Activated naive CD8-positive, alpha-beta T cell treated with anti-CD3 and anti-CD28 coated beads for 36 hours (primary cell): ENCODE data around the gene ARHGAP6. TPM values are rescaled to one million over a fixed set of nuclear protein-coding genes. Genes with fewer than 3 reads are reported as not detected.

ENCODE experiments used
- DNase-seq: peaks from one replicate; pipeline ENCODE4 v3.0.0; 2021
- H3K27ac Mint-ChIP-seq: one replicate; pipeline ENCODE4 v1.8.0; 2022; ENCODE audit warnings: mild to moderate bottlenecking, moderate library complexity, mixed read lengths
- H3K27me3 Mint-ChIP-seq: one replicate; pipeline ENCODE4 v1.8.0; 2022; ENCODE audit warnings: mild to moderate bottlenecking, mixed read lengths
- H3K36me3 Mint-ChIP-seq: one replicate; pipeline ENCODE4 v1.8.0; 2021; ENCODE audit warnings: mild to moderate bottlenecking, mixed read lengths
- H3K4me1 Mint-ChIP-seq: one replicate; pipeline ENCODE4 v1.8.0; 2021; ENCODE audit warnings: mixed read lengths
- H3K4me3 Mint-ChIP-seq: one replicate; pipeline ENCODE4 v1.8.0; 2022; ENCODE audit warnings: mild to moderate bottlenecking, moderate library complexity, mixed read lengths
- H3K9me3 Mint-ChIP-seq: one replicate; pipeline ENCODE4 v1.8.0; 2022; ENCODE audit warnings: mixed read lengths
- total RNA-seq, 2 experiments: library from RNA; stranded (reverse); gene quantifications; one replicate each; pipeline ENCODE4 v1.2.3, GENCODE V29; 2021

The ARHGAP6 gene
- total RNA-seq, 2 experiments from 2014 or later = not detected

DNA sequence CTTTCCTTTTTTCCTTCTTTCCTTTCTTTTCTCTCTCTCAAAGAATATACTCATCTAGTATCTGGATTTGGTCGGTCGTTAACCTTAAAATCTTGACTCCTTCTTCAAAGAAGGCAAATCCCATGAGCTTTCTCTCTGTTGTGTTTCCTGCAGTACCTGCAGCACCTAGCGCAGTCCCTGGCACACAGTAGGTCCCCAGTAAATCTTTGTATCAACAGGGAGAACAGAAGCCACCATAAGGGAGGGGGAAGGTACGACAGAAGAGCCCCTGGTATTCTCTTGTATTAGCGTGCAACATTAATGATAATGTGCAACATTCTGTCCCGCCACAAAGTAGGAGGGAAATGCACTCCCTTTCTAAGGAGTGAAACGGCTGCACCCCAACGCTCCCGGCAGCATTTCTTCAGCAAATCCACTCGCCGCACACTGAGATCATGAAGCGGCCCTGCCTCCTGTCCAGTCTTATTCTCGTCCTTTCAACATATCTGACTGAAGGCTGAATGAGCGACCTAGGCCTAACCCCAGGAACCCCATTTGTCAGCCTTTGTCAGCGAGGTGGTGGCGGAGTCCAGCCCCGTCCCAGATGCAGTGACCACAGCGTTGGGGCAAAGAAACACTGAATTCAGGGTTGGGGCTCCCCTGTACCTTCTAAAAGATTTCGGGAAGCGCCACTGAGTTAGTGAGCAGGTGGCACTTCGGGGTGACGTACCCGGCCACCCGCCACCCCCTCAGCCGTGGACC lies 238.8 kb downstream of the ARHGAP6 start:
- Mint-ChIP-seq H3K36me3 (no peaks in the 10 kb centered on the region), H3K9me3 (no peaks in the 10 kb centered on the region), H3K27me3 (peaks cover 22% of the 10 kb centered on the region)

DNA sequence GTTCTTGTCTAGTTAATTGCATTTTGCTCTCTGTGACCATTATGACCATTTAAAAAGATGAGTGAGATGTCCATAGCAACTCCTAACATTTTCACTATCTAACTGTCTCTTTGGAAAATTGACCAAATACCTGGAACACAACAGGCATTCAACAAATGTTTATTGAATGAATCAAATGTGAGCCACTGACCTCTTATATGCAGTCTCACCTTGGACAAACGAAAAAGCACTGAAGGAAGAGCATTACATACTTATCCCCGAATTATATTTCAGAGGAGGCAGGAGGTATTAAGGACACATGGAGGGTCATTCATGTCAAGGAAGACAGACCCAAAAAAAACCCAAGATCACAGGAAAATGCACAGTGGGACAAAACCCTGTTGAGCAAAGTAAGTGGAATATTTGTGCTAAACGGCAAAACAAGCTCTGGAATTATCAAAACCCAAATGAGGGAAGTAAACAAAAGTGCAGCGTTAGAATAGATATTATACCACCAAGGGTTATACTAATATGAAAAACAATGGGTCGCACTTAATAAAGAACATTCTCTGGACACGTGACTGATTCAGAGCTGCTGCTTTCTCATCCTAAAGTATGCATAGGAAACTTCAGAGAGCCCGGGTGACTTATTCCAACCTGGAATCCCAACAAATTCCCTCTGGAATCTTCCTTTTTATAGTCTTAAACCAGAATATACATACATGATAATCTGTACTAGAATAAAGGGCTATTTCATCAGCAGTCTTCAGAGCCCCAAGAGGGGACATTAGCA lies 240.6 kb downstream of the ARHGAP6 start:
- Mint-ChIP-seq H3K27me3 (peaks cover 16% of the 10 kb centered on the region), H3K4me3 (no peak overlapping the region), H3K36me3 (no peaks in the 10 kb centered on the region), H3K27ac (no peak overlapping the region), H3K4me1 (peaks cover 1% of the 10 kb centered on the region), H3K9me3 (no peaks in the 10 kb centered on the region)
- DNase-seq = no peak

More for the DNA sequence above, 238.8 kb downstream of the ARHGAP6 start:
- H3K4me3 Mint-ChIP-seq = no peak overlapping the region
- no peak for DNase-seq
- H3K27ac Mint-ChIP-seq = no peak overlapping the region
- peaks cover 1% of the 10 kb centered on the region for H3K4me1 Mint-ChIP-seq

DNA sequence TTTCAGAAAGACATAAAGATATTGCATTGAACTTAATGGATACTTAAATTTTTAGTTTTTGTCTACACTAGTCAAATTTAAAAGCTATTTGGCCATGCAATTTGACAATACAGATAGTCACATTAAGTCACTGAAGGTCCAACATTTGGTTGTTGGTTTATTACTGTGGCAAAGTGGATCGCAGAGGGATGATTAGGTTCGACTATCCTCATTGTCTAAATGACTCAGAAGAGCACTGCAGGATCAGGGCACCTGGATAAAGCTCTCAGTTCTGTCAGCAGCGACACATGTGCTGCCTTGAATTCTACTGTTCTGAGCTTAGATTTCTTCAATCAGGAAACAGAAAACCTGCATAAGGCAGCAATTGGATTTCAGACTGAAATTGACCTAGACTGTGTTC lies 241.8 kb downstream of the ARHGAP6 start:
- no peak overlapping the region for H3K4me3 Mint-ChIP-seq
- H3K4me1 Mint-ChIP-seq = peaks cover 1% of the 10 kb centered on the region
- no peak for DNase-seq
- peaks cover 16% of the 10 kb centered on the region for H3K27me3 Mint-ChIP-seq
- H3K9me3 Mint-ChIP-seq = no peaks in the 10 kb centered on the region
- H3K36me3 Mint-ChIP-seq = no peaks in the 10 kb centered on the region
- no peak overlapping the region for H3K27ac Mint-ChIP-seq

DNA sequence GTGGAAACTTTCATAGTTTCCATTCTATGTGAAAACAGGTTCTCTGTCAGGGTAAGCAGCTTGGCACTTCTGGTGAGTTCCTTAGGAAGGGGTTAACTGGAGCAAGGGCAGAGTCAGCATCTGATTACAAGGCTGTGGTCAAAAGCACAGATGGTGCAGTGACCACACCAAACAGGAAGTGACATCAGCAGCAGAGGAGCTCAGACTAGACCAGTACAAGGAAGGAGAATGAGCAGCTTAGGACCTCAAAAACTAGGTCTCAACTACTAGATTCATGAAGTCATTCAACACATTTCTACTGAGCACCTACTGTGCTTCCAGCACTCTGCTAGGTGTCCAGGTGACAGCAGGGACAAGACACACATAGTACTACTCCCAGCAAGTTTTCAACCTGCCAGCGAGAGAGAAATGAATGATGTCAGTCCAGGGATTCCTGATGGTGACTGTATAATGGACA lies 242.3 kb downstream of the ARHGAP6 start:
- Mint-ChIP-seq H3K27ac (peak overlapping the region; percentile 58), H3K9me3 (no peaks in the 10 kb centered on the region), H3K27me3 (peaks cover 16% of the 10 kb centered on the region), H3K36me3 (no peaks in the 10 kb centered on the region), H3K4me3 (no peak overlapping the region), H3K4me1 (peaks cover 1% of the 10 kb centered on the region)
- DNase-seq = no peak

DNA sequence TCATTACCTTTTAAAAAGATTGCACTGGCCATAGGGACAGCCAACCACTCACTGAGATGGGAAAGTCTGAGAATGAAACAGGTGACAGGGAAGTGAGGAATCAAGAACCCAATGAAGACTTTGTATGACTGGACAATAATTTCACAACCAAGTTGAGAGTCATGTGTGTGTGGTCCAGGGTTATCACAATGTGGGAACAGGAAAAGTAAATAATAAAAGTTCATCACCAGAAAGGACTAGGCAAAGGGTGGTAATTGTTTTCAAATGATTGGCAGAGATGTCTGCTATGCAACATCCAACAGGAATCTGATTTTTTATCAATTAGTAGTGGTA lies 243.2 kb downstream of the ARHGAP6 start:
- Mint-ChIP-seq H3K27ac (no peak overlapping the region), H3K27me3 (peaks cover 12% of the 10 kb centered on the region), H3K36me3 (no peaks in the 10 kb centered on the region), H3K4me3 (no peak overlapping the region), H3K4me1 (peaks cover 1% of the 10 kb centered on the region), H3K9me3 (no peaks in the 10 kb centered on the region)
- no peak for DNase-seq

DNA sequence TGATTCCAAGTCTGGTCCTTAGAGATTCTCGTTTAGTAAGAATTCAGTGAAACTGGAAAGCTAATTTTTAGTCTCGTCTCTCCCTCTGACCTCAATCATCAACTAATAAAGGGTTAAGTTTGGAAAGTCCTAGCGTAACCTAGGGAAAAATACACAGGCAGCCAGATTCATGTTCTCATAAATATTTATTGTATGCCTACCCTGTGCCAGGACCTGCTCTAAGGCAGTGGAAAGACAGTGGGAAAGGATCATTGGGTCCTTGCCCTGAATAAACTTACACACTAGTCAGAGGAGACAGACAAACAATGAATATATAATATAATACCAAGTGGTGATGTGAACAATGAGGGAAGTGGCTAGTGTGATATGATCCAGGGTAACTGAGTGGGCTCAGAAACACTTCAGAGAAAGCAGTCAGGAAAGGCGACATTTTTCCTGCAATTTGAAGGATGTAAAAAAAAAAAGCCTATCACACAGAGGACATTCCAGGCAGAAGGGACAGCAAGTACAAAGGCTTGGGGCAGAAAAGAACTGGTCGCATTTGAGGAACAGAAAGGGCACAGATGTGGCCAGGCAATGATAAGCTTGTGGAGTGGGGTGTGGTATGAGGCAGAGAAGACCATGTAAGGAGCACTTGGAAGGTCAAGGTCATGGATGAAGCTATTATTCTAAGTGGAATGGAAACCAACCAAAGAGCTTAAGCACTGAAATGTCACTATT lies 243.8 kb downstream of the ARHGAP6 start:
- peaks cover 10% of the 10 kb centered on the region for H3K27me3 Mint-ChIP-seq
- H3K4me1 Mint-ChIP-seq = peaks cover 1% of the 10 kb centered on the region
- no peak overlapping the region for H3K4me3 Mint-ChIP-seq
- H3K9me3 Mint-ChIP-seq = no peaks in the 10 kb centered on the region
- no peak for DNase-seq
- H3K36me3 Mint-ChIP-seq = no peaks in the 10 kb centered on the region
- no peak overlapping the region for H3K27ac Mint-ChIP-seq

DNA sequence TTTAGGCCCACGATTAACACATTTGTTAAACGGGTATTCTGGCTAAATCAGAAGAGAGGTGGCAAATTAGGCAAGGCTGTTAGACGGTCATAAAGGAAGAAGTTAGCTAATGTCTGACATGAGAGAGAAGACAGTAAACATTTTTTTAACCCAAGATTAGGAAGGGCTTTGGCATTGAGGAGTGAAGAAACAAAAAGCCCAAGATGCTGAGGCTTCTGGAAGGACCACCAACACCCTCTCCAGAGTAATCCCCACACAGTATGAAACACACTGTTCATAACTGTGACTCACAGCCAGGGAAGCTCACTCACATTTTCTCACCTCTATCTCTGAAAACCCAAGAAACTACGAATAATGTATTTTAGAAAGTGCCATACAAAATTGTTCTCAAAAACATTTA lies 244.9 kb downstream of the ARHGAP6 start:
- H3K9me3 Mint-ChIP-seq = no peaks in the 10 kb centered on the region
- DNase-seq = no peak
- no peaks in the 10 kb centered on the region for H3K4me1 Mint-ChIP-seq

DNA sequence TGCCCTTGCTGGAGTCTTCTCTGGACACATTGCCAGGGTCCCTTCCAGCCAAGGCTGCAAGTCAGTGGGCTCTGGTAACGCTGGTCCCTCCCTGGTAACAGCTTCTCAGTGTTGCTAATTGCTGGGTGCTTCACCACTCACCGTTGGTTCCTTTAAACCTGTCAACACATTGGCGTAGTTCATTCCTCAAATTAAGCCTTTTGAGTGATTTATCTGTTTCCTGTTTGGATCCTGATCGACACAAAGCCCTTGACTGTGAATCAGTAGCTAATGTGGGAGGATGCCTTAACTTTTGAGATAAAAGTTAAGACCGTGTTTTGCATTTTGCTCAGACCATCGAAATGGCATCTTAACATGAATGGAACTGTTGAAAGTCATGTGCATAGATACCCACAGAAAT lies 246.6 kb downstream of the ARHGAP6 start:
- Mint-ChIP-seq H3K4me1 (no peaks in the 10 kb centered on the region), H3K36me3 (no peaks in the 10 kb centered on the region), H3K27ac (no peak overlapping the region), H3K4me3 (no peak overlapping the region), H3K9me3 (no peaks in the 10 kb centered on the region), H3K27me3 (no peaks in the 10 kb centered on the region)
- no peak for DNase-seq

More for the DNA sequence above, 244.9 kb downstream of the ARHGAP6 start:
- H3K4me3 Mint-ChIP-seq = no peak overlapping the region
- H3K27me3 Mint-ChIP-seq = peaks cover 4% of the 10 kb centered on the region
- no peaks in the 10 kb centered on the region for H3K36me3 Mint-ChIP-seq
- H3K27ac Mint-ChIP-seq = no peak overlapping the region

DNA sequence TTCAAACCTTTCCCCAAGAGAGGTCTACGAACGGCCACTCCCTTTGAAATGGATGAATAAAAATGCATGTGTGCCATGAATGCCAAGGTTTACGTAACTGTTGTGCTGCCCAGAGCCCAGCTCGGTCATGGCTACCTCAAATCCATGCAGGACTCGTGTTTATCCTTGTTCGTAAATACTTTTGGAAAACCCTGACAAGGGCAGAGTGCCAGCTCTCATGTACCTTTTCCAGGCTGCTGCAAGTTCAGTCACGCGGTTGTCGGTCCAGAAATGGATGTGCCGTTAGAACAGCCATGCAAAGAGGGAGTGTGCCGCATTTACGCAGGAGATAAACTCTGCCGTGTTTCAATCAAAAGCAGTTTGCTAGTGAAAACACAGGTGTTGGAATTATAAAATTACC lies 249.1 kb downstream of the ARHGAP6 start:
- no peaks in the 10 kb centered on the region for H3K9me3 Mint-ChIP-seq
- H3K4me1 Mint-ChIP-seq = no peaks in the 10 kb centered on the region
- no peak overlapping the region for H3K27ac Mint-ChIP-seq
- H3K36me3 Mint-ChIP-seq = no peaks in the 10 kb centered on the region
- H3K27me3 Mint-ChIP-seq = no peaks in the 10 kb centered on the region
- DNase-seq = no peak
- no peak overlapping the region for H3K4me3 Mint-ChIP-seq

DNA sequence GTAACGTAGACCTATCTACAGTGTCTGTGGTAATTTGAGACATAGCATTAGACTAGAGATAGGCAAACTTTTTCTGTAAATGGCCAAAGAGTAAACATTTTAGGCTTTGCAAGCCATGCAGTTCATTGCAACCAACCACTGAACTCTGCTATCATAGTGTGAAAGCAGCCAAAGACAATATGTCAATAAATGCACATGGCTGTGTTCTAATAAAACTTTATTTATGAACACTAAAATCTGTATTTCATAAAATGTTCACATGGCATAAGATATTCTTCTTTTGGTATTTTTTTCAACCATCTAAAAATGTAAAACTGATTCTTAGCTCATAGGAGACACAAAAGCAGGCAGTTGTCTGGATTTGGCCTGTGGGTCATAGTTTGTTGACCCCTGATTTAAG lies 251.6 kb downstream of the ARHGAP6 start:
- Mint-ChIP-seq H3K27ac (no peak overlapping the region), H3K27me3 (no peaks in the 10 kb centered on the region), H3K4me1 (no peaks in the 10 kb centered on the region), H3K9me3 (no peaks in the 10 kb centered on the region), H3K4me3 (no peak overlapping the region), H3K36me3 (no peaks in the 10 kb centered on the region)
- DNase-seq = no peak

DNA sequence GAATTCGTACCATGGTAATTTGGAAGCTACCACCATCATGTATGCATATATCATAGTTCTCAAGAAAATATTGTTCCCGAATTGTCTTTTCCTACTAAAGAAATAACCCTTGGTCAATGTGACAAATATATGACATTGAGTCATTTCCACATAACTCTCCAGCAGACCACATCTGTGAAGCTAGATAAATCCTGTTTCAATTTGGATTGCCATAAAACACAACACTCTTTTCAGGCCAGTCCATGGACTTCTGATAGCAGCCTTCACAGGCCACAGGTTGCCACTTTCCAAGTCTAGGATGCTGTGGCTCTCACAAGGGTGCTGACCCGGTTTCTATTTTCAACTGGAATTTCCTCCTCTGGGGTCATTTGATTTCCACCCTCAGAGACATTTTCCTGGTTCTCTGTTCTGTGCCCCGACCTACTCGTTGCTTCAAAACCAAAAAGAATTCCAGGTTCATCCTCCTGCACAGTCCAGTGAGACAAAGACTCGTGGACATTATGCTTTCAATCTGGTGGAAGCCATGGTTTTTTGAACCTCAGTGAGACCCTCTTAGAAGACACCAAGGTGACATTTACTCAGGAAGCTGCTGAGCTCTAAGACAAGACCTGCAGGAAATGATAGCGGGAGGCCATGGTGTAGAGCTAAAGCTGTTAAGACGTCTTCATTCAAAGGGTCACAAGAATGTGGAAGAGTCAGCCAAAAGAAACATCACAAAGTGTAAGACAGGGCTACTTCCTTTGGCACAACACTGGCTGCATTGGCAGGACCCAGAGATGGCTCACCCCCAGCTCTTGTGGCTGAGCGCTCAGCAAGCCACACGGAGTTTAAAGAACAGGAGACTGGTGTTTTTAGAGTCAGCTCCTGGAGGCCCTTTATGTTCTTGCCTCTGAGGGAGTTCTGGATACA lies 252.8 kb downstream of the ARHGAP6 start:
- Mint-ChIP-seq H3K36me3 (no peaks in the 10 kb centered on the region), H3K9me3 (no peaks in the 10 kb centered on the region), H3K27ac (no peak overlapping the region), H3K4me1 (no peaks in the 10 kb centered on the region), H3K27me3 (peaks cover 4% of the 10 kb centered on the region), H3K4me3 (no peak overlapping the region)
- no peak for DNase-seq

DNA sequence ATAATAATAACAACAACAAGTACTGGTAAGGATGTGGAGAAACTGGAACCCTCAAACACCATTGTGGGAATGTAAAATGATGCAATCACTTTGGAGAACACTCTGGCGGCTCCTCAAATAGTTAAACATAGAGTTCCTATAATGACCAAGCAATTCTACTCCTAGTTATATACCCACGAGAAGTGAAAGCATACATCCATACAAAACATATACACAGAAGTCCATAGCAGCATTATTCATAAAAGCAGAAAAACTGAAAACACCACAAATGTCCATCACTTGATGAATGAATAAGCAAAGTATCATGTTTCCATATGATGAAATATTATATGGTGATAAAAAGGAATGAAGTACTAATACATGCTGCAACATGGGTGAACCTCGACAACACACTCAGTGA lies 255.8 kb downstream of the ARHGAP6 start:
- no peak for DNase-seq
- Mint-ChIP-seq H3K4me3 (no peak overlapping the region), H3K36me3 (no peaks in the 10 kb centered on the region), H3K4me1 (no peaks in the 10 kb centered on the region), H3K9me3 (no peaks in the 10 kb centered on the region), H3K27ac (no peak overlapping the region), H3K27me3 (peaks cover 4% of the 10 kb centered on the region)

DNA sequence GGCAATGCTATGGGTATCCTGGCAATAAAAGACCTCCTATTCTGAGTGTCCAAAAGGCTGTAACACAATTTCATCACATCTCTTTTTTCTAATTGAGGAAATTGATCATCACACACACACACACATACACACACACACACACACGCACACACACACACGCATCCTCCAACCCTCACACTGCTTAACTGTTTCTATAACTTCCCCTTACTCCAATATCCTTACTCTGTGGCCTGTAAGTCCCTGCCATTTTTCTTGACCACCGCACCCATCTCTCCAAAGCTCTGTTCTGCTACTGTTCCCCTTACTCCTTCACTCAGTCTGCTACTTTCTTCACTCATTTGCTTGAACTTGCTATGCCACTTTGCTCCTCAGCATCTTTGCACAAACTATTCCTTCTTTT lies 256.9 kb downstream of the ARHGAP6 start:
- H3K4me1 Mint-ChIP-seq = no peaks in the 10 kb centered on the region
- no peak overlapping the region for H3K27ac Mint-ChIP-seq

DNA sequence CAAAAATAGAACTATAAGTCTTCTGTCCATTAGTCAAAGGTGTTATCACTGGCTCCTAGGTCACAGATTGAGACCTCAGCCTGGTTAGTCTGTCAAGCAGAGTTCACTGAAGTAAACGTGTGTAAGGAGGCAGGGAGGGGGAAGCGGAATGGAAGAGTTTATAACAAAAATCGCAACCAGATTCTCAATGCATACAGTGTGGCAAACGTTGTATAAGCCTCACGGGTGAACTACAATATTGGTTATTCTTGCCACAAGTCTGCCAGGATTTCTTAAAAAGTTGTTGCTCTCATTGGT lies 257.7 kb downstream of the ARHGAP6 start:
- Mint-ChIP-seq H3K4me1 (no peaks in the 10 kb centered on the region), H3K4me3 (no peak overlapping the region), H3K27me3 (peaks cover 4% of the 10 kb centered on the region), H3K27ac (no peak overlapping the region), H3K36me3 (no peaks in the 10 kb centered on the region), H3K9me3 (no peaks in the 10 kb centered on the region)
- DNase-seq = no peak

More for the DNA sequence above, 256.9 kb downstream of the ARHGAP6 start:
- H3K4me3 Mint-ChIP-seq = no peak overlapping the region
- H3K27me3 Mint-ChIP-seq = peaks cover 4% of the 10 kb centered on the region
- no peak for DNase-seq
- H3K36me3 Mint-ChIP-seq = no peaks in the 10 kb centered on the region
- no peaks in the 10 kb centered on the region for H3K9me3 Mint-ChIP-seq
